HG03565 (cell line): Measurements from ENCODE around the gene GPR22.

Source experiments
- ATAC-seq: cut with Tn5 transposase; IDR thresholded peaks from one replicate; pipeline ENCODE4 v1.9.1; 2021; ENCODE audit warnings: mild to moderate bottlenecking, moderate library complexity; ENCODE audit not compliant: unreplicated experiment

Gene GPR22, protein sequence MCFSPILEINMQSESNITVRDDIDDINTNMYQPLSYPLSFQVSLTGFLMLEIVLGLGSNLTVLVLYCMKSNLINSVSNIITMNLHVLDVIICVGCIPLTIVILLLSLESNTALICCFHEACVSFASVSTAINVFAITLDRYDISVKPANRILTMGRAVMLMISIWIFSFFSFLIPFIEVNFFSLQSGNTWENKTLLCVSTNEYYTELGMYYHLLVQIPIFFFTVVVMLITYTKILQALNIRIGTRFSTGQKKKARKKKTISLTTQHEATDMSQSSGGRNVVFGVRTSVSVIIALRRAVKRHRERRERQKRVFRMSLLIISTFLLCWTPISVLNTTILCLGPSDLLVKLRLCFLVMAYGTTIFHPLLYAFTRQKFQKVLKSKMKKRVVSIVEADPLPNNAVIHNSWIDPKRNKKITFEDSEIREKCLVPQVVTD

GRCh38 chr7:107469929-107470328 is at the start of gene GPR22:
TSS of gene GPR22 (plus strand) at chr7:107470057. CDS start at chr7:107474061, 4,004 bp downstream.
- no peak for ATAC-seq

DNA sequence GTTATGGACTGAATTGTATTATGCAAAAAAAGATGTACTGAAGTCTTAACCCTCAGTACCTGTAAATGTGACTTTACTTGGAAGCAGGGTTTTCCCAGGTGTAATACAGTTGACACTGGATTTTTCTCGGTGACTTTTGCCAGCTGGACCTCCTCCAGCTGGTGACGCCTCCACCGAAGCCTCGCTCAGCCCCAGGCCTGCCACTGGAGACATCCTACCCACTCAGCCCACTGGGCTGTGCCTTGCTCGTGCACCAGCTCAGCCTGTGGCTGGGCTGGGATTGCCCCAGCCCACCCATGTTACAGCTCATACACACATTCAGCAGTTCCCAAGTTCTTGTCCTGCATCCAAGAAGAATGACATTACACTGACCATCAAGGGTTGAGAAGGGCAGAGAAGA is 42.4 kb upstream of the GPR22 start:
- ATAC-seq, result no peak

DNA sequence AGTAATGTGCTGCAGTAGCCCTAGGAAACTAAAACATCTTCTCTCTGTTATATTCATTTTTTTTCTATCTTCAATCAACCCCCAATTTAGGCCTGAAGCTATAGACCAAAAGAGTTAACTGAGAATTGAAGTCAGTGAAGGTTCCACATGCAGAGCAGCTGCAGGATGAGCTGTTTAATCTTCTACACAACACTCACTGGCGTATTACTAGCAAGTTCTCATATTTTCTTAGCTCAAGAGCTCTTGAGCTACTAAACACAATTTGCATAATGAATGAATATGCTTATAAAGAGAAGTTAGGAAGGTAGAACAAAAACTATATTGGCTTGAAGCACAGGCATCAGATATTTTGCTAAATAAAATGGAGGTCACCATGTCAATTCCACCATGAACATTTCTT is 41.2 kb upstream of the GPR22 start:
- ATAC-seq, result no peak

GRCh38 chr7:107430057-107430456 is 39.8 kb upstream of the GPR22 start:
- no peak for ATAC-seq

DNA sequence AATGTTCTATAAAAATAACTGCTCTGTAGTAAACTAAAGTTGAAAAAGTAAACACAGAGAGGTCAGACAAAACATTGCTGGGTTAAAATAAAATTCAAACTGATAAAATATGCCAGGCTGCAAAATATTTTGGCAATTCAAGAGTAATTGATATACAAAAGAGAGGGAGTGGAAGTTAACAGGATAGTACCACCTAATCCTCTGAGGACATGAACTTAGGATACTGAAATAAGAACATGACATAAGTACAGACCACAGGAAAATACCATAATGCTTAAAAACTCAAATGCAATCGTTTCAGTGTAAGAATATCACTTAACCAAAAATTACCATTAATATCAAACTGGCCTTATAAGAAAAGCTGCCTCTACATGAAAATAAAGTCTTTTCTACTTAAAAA is 37.6 kb upstream of the GPR22 start:
- ATAC-seq, result no peak

DNA sequence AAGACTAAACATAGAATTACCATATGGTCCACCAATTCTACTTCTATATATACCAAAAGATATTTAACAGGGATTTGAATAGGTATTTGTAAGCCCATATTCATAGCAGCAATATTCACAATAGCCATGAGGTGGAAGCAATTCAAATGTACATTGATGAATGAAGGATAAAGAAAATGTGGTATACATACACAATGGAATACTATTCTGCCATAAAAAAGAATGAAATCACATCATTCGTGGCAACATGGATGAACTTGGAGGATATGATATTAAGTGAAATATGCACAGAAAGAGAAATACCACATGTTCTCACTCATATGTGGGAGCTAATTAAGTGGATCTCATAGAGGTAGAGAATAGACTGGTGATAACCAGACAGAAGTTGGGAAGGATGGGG is 34.1 kb upstream of the GPR22 start:
- no peak for ATAC-seq

- ATAC-seq, result no peak
Measured at GRCh38 chr7:107439025-107439424, 30.8 kb upstream of the GPR22 start.

GRCh38 chr7:107441581-107442422 is 28.1 kb upstream of the GPR22 start:
- ATAC-seq, result no peak

- no peak for ATAC-seq
Measured at GRCh38 chr7:107442678-107443077, 27.2 kb upstream of the GPR22 start.

- no peak for ATAC-seq
Measured at GRCh38 chr7:107446531-107446930, 23.3 kb upstream of the GPR22 start.

DNA sequence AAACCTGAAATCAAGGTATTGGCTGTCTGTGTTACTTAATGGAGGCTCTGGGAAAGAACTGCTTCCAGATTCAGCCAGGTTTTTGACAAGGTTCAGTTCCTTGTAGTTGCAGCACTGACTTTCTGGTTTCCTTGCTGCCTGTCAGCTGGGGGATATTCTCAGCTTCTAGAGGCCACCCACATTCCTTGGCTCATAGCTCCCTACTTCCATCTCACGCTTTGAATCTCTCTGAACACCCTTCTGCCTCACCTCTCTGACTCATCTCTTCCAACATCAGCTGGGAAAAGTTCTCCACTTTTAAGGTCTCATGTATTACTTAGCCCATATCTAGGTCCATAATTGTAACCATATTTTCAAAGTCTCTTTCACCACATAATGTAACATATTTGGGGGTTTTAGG is 22.9 kb upstream of the GPR22 start:
- no peak for ATAC-seq

DNA sequence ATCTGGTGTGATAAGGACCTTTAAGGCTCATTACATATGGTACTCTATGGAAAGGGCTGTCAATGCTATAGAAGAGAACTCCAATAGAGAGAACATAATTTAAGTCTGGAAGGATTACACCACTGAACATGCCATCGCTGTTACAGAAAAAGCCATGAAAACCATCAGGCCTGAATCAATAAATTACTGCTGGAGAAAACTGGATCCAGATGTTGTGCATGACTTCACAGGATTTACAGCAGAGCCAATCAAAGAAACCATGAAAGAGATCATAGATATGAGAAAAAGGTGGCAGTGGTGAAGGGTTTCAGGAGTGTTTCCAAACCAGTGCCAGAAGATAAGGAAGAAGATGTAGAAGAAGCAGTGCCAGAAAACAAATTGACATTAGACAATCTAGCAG is 18.9 kb upstream of the GPR22 start:
- ATAC-seq, result no peak

GRCh38 chr7:107453388-107453787 is 16.5 kb upstream of the GPR22 start:
- no peak for ATAC-seq

DNA sequence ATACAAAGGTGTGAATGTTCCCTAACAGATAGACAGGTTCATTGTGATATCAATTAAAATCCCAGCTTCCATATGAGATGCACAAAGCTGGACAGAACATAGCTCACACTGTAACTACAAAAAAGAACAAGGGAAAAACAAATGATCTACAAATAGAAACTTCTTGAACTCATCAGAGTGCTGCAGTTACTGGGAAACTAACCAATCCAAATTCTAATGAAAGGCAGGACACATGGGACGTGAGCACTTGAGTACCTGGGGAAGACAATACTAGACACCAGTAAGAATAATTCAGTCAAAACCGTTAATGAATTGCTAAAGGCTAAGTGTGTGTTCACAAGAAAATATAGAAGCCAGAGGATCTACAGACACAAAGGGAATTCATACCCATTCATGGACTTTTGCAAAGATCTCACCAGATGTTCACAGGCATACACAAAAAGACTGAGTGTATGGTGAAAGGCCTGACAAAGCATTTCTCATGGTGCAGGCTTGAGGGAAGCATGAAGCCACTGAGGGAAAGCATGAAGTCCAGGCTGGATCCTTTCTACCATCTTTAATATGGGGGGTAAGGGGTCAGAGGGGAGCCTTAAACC is 7.8 kb upstream of the GPR22 start:
- ATAC-seq, result no peak

DNA sequence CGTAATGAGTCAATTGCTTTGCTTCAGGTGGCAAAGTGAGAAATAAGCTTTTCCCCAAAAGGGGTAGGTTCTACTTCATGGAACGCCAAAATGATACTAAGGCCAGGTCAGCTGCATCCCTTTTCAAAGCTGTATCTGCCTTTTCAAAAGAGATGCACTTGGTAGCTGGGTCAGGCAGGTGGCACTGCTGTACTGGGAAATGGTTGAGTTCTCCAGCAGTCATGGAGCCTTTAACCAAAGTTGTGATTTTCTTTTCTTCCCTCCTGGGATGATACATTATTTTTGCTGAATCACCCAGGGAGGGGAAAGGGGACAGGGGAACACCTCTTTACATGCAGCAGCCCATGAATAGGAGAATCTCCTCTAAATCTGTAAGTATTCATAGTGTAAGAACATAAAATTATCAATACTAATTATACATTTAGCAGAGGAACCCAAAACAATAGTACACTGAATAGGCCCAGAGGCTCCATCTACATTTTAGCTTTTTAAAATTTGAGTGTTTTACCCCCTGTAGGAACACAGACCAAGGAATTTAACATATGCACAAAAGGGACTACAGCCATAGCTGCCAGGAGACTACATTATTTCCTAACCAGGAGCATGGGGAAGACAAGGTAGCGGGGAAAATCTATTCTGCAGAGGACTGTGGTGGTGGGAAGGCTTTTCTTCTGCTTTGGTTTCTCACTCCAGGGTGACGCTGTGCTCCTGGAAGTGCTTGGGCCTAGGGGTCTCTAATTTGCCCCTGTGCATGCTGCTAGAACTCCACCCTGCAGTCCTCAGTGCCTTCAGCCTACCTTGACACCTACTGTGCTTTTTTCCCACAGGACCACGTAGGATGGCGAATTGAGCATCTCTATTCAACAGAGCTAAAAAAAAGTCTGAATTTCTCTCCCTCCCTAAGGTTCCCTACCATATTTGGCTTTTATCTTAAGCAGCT is 6.4 kb upstream of the GPR22 start:
- ATAC-seq, result no peak

- no peak for ATAC-seq
Measured at GRCh38 chr7:107464666-107465226, 5.1 kb upstream of the GPR22 start.

DNA sequence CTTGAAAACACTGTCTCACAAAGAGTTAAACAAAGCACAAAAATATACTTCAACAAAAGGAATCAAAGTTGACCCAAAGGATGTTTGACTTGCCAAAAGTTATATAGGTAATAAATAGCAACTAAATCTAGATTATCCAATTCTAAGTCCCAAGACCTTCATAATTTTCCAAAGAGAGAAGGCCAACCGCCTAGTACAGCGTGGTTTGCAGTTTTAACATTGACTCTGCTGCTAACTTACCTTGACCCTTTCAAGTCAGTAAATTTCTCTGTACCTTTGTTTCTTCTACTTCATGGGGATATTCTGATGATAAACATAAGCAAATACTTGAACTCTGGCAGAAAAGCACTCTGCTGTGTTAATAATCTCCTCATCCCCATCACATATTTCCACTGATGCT is 1.9 kb upstream of the GPR22 start:
- no peak for ATAC-seq

DNA sequence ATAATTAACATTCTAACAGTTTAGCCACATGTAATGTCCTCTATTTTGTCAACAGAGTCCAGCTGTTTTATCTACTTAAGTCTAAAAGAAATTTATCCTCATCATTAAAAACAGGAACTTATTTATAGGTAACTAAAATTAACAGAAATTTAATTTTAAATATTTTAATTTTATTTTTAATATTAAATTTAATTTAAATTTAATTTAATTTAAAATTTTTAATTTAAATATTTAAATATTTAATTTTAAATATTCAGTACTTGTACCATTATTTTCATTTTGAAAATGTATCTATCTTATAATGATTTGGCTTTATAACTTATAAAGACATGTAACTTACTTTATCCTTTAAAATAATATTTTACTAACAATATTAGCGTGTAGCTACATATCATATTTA is 1.0 kb upstream of the GPR22 start:
- no peak for ATAC-seq

DNA sequence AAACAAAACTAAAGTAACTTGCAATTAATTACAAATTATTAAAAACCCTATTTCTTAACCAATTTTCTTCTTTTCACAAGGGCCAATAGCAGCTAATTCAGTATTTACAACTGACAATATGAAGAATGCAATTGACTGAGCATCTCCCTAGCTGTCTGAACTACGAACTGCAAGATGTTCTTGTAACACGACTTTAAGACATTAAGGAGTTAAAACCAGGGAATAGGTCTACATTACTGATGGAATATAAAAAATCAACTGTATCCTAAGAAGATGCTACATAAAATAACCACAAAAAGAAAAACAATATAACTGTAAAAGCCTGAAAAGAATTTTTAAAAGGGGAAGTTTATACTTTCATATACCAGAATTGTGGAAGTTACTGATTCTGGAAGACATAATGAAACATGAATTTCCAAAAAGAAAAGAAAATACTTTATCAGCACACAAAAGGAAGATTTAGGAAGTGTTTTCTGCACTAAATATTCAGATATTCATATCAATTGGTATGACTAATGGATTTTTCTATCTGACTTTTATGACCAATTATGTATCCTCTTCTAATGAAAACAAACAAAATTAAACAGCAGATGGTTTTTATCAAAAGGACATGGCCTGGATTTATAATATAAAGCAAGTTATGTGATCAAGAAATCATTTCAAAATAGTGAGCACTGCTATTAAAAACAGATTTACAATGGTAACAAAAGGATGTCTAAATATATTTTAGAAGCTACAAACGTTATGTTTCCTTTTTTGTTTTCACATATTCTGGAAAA is 1.6 kb downstream of the GPR22 start:
- no peak for ATAC-seq

DNA sequence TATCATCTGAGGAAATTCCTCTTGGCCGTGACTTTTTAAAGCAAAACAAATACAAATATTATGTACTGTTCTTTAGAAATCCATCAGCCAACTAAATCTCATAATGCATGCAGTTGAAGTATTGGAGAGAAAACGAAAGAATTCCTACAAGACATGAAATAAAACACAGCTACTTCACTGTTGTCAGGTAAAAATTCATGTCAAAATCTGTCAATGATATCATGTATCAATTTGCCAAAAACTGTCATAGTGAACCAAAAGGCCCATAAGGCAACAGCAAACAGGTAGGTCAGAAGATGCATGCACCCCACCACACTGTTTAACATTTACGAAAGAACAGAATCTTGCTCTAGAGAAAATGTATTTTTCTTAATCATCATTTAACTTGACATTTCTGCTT is 2.3 kb downstream of the GPR22 start:
- ATAC-seq, result no peak
